Measurements from ENCODE around the gene OR7G1. TPM values are rescaled to one million over a fixed set of nuclear protein-coding genes. Genes with fewer than 3 reads are reported as not detected.
A peak's percentile ranks its signal among the peaks of the same experiment; 100 is the strongest.

The OR7G1 gene
- total RNA-seq, 1 experiment from 2014 or later: not detected

- H3K4me3 ChIP-seq: no peak overlapping the region
- intact Hi-C loops (cut with micrococcal nuclease; ENCODE audit: unreplicated experiment): loop anchor here (1.0 to 5.0 kb wide), 2 partner anchors 23 to 246 kb away; partner anchors contain the start of genes MBD3L1 and ZNF558
- H3F3A ChIP-seq (ENCODE audit: insufficient read depth, low read depth): peaks cover 26% of the 10 kb centered on the region
- DNase-seq: no peak
- H3K9me2 ChIP-seq (ENCODE audit: insufficient read depth): no peaks in the 10 kb centered on the region
- no peaks in the 10 kb centered on the region for H3K9me3 ChIP-seq (ENCODE audit: insufficient read depth, low read depth)
- H3K79me2 ChIP-seq (ENCODE audit: low read depth): no peaks in the 10 kb centered on the region
- no peak overlapping the region for H2AFZ ChIP-seq
- peaks cover 22% of the 10 kb centered on the region for H3K4me1 ChIP-seq (replicated peaks; ENCODE audit: insufficient read depth)
- H3K36me3 ChIP-seq (ENCODE audit: low read depth): no peaks in the 10 kb centered on the region
- H3K27ac ChIP-seq: no peak overlapping the region
- BruUV-seq (replicated peaks): no TSS peak
- ChIA-PET POLR2A (ENCODE audit: unreplicated experiment) (no interaction called here), CTCF (no interaction called here)
- H4K20me1 ChIP-seq (ENCODE audit: insufficient read depth): no peaks in the 10 kb centered on the region
- no peak overlapping the region for H3K4me2 ChIP-seq
- H3K27me3 ChIP-seq (ENCODE audit: insufficient read depth, low read depth): no peaks in the 10 kb centered on the region
- no peak for TF ChIP-seq CTCF (conservative IDR thresholded peaks at IDR 0.05)
- TF ChIP-seq EZH2 (IDR thresholded peaks at IDR 0.05; ENCODE audit: low read depth): no peak
Observed at GRCh38 chr19:9078651-9079050, 36.9 kb downstream of the OR7G1 start.

- no peaks in the 10 kb centered on the region for H3K9me3 ChIP-seq (ENCODE audit: insufficient read depth, low read depth)
- intact Hi-C loops (cut with micrococcal nuclease; ENCODE audit: unreplicated experiment): loop anchor here (5.0 kb wide), 1 partner anchor 245 kb away; the partner anchor contains the start of genes MBD3L1 and ZNF558
- no peaks in the 10 kb centered on the region for H3K79me2 ChIP-seq (ENCODE audit: low read depth)
- H3K27ac ChIP-seq: no peak overlapping the region
- no peak overlapping the region for H2AFZ ChIP-seq
- no TSS peak for BruUV-seq (replicated peaks)
- no peak overlapping the region for H3K4me2 ChIP-seq
- ChIA-PET CTCF (no interaction called here), POLR2A (ENCODE audit: unreplicated experiment) (no interaction called here)
- H3F3A ChIP-seq (ENCODE audit: insufficient read depth, low read depth): peaks cover 30% of the 10 kb centered on the region
- H3K27me3 ChIP-seq (ENCODE audit: insufficient read depth, low read depth): no peaks in the 10 kb centered on the region
- TF ChIP-seq CTCF (conservative IDR thresholded peaks at IDR 0.05) (no peak), EZH2 (IDR thresholded peaks at IDR 0.05; ENCODE audit: low read depth) (no peak)
- H3K9me2 ChIP-seq (ENCODE audit: insufficient read depth): no peaks in the 10 kb centered on the region
- H3K4me1 ChIP-seq (replicated peaks; ENCODE audit: insufficient read depth): peaks cover 22% of the 10 kb centered on the region
- no peaks in the 10 kb centered on the region for H3K36me3 ChIP-seq (ENCODE audit: low read depth)
- no peaks in the 10 kb centered on the region for H4K20me1 ChIP-seq (ENCODE audit: insufficient read depth)
- no peak overlapping the region for H3K4me3 ChIP-seq
- DNase-seq: no peak
Observed at GRCh38 chr19:9076901-9077300, 38.7 kb downstream of the OR7G1 start.

GRCh38 chr19:9075064-9075949 is 40.3 kb downstream of the OR7G1 start:
- H3K4me3 ChIP-seq: no peak overlapping the region; the same call in 1 of the 2 replicates
- ChIA-PET CTCF (interaction anchor here (0.6 to 1.1 kb wide), 4 partner anchors 14 to 57 kb away, joined by 3 to 9 read pairs (median 4); no protein-coding TSS in a partner anchor), POLR2A (ENCODE audit: unreplicated experiment) (interaction anchor here (0.6 to 1.0 kb wide), 9 partner anchors 20 to 764 kb away, joined by 3 to 8 read pairs (median 4); no protein-coding TSS in a partner anchor)
- H3K4me2 ChIP-seq: peak overlapping the region; percentile 62
- peak overlapping the region; percentile 19; the same call in 1 of the 2 replicates for H2AFZ ChIP-seq
- TF ChIP-seq CTCF (conservative IDR thresholded peaks at IDR 0.05): no peak
- TF ChIP-seq EZH2 (IDR thresholded peaks at IDR 0.05; ENCODE audit: low read depth): no peak
- intact Hi-C loops (cut with micrococcal nuclease; ENCODE audit: unreplicated experiment): loop anchor here (1.0 to 5.0 kb wide), 8 partner anchors 20 to 243 kb away; partner anchors contain the start of genes MBD3L1, MUC16 and ZNF558
- no peaks in the 10 kb centered on the region for H3K9me3 ChIP-seq (ENCODE audit: insufficient read depth, low read depth)
- no peaks in the 10 kb centered on the region for H3K36me3 ChIP-seq (ENCODE audit: low read depth)
- H3K27ac ChIP-seq: peak overlapping the region; percentile 84
- peak; percentile 97 to 99 for DNase-seq
- BruUV-seq (replicated peaks): no TSS peak
- H3K9me2 ChIP-seq (ENCODE audit: insufficient read depth): no peaks in the 10 kb centered on the region
- no peaks in the 10 kb centered on the region for H3K27me3 ChIP-seq (ENCODE audit: insufficient read depth, low read depth)
- H3K4me1 ChIP-seq (replicated peaks; ENCODE audit: insufficient read depth): peaks cover 23% of the 10 kb centered on the region
- no peaks in the 10 kb centered on the region for H4K20me1 ChIP-seq (ENCODE audit: insufficient read depth)
- H3F3A ChIP-seq (ENCODE audit: insufficient read depth, low read depth): peaks cover 35% of the 10 kb centered on the region
- no peaks in the 10 kb centered on the region for H3K79me2 ChIP-seq (ENCODE audit: low read depth)
